ENCODE data around the gene AAMP. TPM values are rescaled to one million over a fixed set of nuclear protein-coding genes. Genes with fewer than 3 reads are reported as not detected.

Gene AAMP
- total and polyA plus RNA-seq, 4 donors, result 63.6 to 116 (median 74.6) TPM

DNA sequence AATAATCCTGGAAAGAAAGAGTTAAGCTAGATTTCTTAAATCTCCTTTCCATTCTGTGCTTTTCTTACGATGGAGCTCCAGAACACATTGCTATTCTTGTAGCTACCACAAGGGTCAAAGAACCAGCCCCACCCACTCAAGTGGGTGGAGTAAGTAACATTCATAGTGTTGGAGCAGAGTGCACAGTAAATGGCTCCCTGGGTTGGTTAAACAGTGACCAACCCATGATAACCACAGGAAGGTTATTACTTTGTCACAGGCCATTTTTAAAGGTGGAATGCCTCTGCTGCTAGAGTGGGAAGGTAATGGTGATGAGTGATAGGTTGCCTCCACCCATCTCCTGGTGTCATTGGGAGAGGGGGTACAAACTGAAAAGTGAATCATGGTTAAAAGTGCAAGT lies 39.1 kb downstream of the AAMP start:
- H3K27me3 ChIP-seq (ENCODE audit: control insufficient read depth in 4 of 4, insufficient read depth in 4 of 4, low read length in 3 of 4), result no peaks in the 10 kb centered on the region
- H3K4me1 ChIP-seq (ENCODE audit: control insufficient read depth in 4 of 4, insufficient read depth in 4 of 4, low read length in 3 of 4), result peaks cover 0 to 5% (median 1%) of the 10 kb centered on the region in 4 donors
- no peaks in the 10 kb centered on the region for H3K9me3 ChIP-seq (ENCODE audit: control insufficient read depth in 4 of 4, low read length in 3 of 4)
- DNase-seq (ENCODE audit: low spot score), result no peak
- H3K9ac ChIP-seq (ENCODE audit: low read depth in 1 of 2, low read length in 2 of 2), result no peak overlapping the region
- H3K36me3 ChIP-seq (ENCODE audit: control insufficient read depth in 4 of 4, insufficient read depth in 3 of 4, low read depth in 1 of 4, low read length in 3 of 4), result peaks cover 9 to 39% (median 28%) of the 10 kb centered on the region in 4 donors
- 47% methylated on average over 1 of the region's 1 CpG for WGBS
- H3K4me3 ChIP-seq (ENCODE audit: low read depth in 1 of 3, low read length in 3 of 3), result no peak overlapping the region
- no peak for TF ChIP-seq YY1 (IDR thresholded peaks at IDR 0.05)
- TF ChIP-seq, protein P1, sequence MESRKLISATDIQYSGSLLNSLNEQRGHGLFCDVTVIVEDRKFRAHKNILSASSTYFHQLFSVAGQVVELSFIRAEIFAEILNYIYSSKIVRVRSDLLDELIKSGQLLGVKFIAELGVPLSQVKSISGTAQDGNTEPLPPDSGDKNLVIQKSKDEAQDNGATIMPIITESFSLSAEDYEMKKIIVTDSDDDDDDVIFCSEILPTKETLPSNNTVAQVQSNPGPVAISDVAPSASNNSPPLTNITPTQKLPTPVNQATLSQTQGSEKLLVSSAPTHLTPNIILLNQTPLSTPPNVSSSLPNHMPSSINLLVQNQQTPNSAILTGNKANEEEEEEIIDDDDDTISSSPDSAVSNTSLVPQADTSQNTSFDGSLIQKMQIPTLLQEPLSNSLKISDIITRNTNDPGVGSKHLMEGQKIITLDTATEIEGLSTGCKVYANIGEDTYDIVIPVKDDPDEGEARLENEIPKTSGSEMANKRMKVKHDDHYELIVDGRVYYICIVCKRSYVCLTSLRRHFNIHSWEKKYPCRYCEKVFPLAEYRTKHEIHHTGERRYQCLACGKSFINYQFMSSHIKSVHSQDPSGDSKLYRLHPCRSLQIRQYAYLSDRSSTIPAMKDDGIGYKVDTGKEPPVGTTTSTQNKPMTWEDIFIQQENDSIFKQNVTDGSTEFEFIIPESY (IDR thresholded peaks at IDR 0.05), result no peak
- TF ChIP-seq, protein P2, sequence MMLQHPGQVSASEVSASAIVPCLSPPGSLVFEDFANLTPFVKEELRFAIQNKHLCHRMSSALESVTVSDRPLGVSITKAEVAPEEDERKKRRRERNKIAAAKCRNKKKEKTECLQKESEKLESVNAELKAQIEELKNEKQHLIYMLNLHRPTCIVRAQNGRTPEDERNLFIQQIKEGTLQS (IDR thresholded peaks at IDR 0.05), result no peak
- TF ChIP-seq TAF1 (conservative IDR thresholded peaks at IDR 0.05), result no peak
- TF ChIP-seq, protein P3, sequence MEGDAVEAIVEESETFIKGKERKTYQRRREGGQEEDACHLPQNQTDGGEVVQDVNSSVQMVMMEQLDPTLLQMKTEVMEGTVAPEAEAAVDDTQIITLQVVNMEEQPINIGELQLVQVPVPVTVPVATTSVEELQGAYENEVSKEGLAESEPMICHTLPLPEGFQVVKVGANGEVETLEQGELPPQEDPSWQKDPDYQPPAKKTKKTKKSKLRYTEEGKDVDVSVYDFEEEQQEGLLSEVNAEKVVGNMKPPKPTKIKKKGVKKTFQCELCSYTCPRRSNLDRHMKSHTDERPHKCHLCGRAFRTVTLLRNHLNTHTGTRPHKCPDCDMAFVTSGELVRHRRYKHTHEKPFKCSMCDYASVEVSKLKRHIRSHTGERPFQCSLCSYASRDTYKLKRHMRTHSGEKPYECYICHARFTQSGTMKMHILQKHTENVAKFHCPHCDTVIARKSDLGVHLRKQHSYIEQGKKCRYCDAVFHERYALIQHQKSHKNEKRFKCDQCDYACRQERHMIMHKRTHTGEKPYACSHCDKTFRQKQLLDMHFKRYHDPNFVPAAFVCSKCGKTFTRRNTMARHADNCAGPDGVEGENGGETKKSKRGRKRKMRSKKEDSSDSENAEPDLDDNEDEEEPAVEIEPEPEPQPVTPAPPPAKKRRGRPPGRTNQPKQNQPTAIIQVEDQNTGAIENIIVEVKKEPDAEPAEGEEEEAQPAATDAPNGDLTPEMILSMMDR (IDR thresholded peaks at IDR 0.05; ENCODE audit: low read depth, low read length, missing input control), result no peak
- no peak for TF ChIP-seq HNF4G (IDR thresholded peaks at IDR 0.05)
- no peak for TF ChIP-seq RXRA (IDR thresholded peaks at IDR 0.05)
- no peak for TF ChIP-seq GABPA (IDR thresholded peaks at IDR 0.05 in 1 of 2, conservative IDR thresholded peaks at IDR 0.05 in 1 of 2)
- TF ChIP-seq NR2F2 (IDR thresholded peaks at IDR 0.05), result no peak
- TF ChIP-seq, protein P4, sequence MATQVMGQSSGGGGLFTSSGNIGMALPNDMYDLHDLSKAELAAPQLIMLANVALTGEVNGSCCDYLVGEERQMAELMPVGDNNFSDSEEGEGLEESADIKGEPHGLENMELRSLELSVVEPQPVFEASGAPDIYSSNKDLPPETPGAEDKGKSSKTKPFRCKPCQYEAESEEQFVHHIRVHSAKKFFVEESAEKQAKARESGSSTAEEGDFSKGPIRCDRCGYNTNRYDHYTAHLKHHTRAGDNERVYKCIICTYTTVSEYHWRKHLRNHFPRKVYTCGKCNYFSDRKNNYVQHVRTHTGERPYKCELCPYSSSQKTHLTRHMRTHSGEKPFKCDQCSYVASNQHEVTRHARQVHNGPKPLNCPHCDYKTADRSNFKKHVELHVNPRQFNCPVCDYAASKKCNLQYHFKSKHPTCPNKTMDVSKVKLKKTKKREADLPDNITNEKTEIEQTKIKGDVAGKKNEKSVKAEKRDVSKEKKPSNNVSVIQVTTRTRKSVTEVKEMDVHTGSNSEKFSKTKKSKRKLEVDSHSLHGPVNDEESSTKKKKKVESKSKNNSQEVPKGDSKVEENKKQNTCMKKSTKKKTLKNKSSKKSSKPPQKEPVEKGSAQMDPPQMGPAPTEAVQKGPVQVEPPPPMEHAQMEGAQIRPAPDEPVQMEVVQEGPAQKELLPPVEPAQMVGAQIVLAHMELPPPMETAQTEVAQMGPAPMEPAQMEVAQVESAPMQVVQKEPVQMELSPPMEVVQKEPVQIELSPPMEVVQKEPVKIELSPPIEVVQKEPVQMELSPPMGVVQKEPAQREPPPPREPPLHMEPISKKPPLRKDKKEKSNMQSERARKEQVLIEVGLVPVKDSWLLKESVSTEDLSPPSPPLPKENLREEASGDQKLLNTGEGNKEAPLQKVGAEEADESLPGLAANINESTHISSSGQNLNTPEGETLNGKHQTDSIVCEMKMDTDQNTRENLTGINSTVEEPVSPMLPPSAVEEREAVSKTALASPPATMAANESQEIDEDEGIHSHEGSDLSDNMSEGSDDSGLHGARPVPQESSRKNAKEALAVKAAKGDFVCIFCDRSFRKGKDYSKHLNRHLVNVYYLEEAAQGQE (IDR thresholded peaks at IDR 0.05), result no peak
- no peak for TF ChIP-seq RAD21 (IDR thresholded peaks at IDR 0.05)
- TF ChIP-seq, protein P5, sequence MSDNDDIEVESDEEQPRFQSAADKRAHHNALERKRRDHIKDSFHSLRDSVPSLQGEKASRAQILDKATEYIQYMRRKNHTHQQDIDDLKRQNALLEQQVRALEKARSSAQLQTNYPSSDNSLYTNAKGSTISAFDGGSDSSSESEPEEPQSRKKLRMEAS (IDR thresholded peaks at IDR 0.05), result no peak
- TF ChIP-seq JUND (IDR thresholded peaks at IDR 0.05), result no peak
- no peak overlapping the region for H3K27ac ChIP-seq (ENCODE audit: low read depth in 1 of 2, low read length in 2 of 2)

DNA sequence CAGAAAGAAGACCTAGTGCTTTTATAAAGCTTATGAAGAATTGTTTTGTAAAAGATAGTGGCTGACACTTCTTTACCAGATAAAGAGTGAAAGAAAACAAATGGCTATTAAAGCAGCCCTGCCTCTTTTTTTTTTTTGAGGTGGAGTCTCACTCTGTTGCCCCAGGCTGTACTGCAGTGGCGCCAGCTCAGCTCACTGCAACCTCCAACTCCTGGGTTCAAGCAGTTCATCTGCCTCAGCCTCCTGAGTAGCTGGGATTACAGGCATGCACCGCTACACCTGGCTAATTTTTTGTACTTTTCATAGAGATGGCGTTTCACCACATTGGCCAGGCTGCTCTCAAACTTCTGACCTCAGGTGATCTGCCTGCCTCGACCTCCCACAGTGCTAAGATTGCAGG lies 40.1 kb downstream of the AAMP start:
- peaks cover 8 to 29% (median 22%) of the 10 kb centered on the region in 4 donors for H3K36me3 ChIP-seq (ENCODE audit: control insufficient read depth in 4 of 4, insufficient read depth in 3 of 4, low read depth in 1 of 4, low read length in 3 of 4)
- DNase-seq (ENCODE audit: low spot score), result no peak
- 80% methylated on average over 4 of the region's 4 CpGs for WGBS

More for the DNA sequence above, 40.1 kb downstream of the AAMP start:
- TF ChIP-seq GABPA (IDR thresholded peaks at IDR 0.05 in 1 of 2, conservative IDR thresholded peaks at IDR 0.05 in 1 of 2), result no peak
- TF ChIP-seq RXRA (IDR thresholded peaks at IDR 0.05), result no peak
- TF ChIP-seq RAD21 (IDR thresholded peaks at IDR 0.05), result no peak
- no peak for TF ChIP-seq TAF1 (conservative IDR thresholded peaks at IDR 0.05)
- TF ChIP-seq, protein P3 (IDR thresholded peaks at IDR 0.05; ENCODE audit: low read depth, low read length, missing input control), result no peak
- TF ChIP-seq HNF4A (conservative IDR thresholded peaks at IDR 0.05), result no peak
- TF ChIP-seq, protein P5 (IDR thresholded peaks at IDR 0.05), result no peak
- TF ChIP-seq EGR1 (IDR thresholded peaks at IDR 0.05; ENCODE audit: low read depth in 2 of 2), result no peak
- no peak for TF ChIP-seq HNF4G (IDR thresholded peaks at IDR 0.05)
- no peak overlapping the region for H3K9ac ChIP-seq (ENCODE audit: low read depth in 1 of 2, low read length in 2 of 2)
- peaks cover 0 to 5% (median 1%) of the 10 kb centered on the region in 4 donors for H3K4me1 ChIP-seq (ENCODE audit: control insufficient read depth in 4 of 4, insufficient read depth in 4 of 4, low read length in 3 of 4)
- H3K27ac ChIP-seq (ENCODE audit: low read depth in 1 of 2, low read length in 2 of 2), result peak overlapping the region in 1 of 2 donors; percentile 19
- no peak overlapping the region for H3K4me3 ChIP-seq (ENCODE audit: low read depth in 1 of 3, low read length in 3 of 3)
- no peaks in the 10 kb centered on the region for H3K27me3 ChIP-seq (ENCODE audit: control insufficient read depth in 4 of 4, insufficient read depth in 4 of 4, low read length in 3 of 4)
- H3K9me3 ChIP-seq (ENCODE audit: control insufficient read depth in 4 of 4, low read length in 3 of 4), result no peaks in the 10 kb centered on the region
